ENCODE measurements around the gene PHF14. TPM values are rescaled to one million over a fixed set of nuclear protein-coding genes. Genes with fewer than 3 reads are reported as not detected.

PHF14 gene
- polyA plus RNA-seq, 2 of the 4 experiments (the other 2 are of a cell fraction) = 36.7 to 48.0 TPM

- Histone ChIP-seq H3K4me3 (no peak overlapping the region), H3K4me2 (no peak overlapping the region), H3K27ac (no peak overlapping the region), H3K9me3 (no peaks in the 10 kb centered on the region), H3K4me1 (no peaks in the 10 kb centered on the region)
- no peak for ATAC-seq
- no peak for FAIRE-seq
- no peak for DNase-seq (ENCODE audit: low read depth in 1 of 2, low spot score in 1 of 2)
- POLR2A ChIA-PET = no interaction called here
- WGBS (ENCODE audit: missing lambda C conversion rate) = 95% methylated on average over 1 of the region's 1 CpG
- CTCF ChIA-PET = no interaction called here
- TF ChIP-seq CHD2 (IDR thresholded peaks at IDR 0.05; ENCODE audit: low read length, partially characterized antibody) (no peak), RARB (CRISPR knock-in tag; IDR thresholded peaks at IDR 0.05) (no peak), MAX (IDR thresholded peaks at IDR 0.05) (no peak), SMC3 (IDR thresholded peaks at IDR 0.05) (no peak), ZSCAN20 (CRISPR knock-in tag; IDR thresholded peaks at IDR 0.05) (no peak), NPAS2 (CRISPR knock-in tag; IDR thresholded peaks at IDR 0.05; ENCODE audit: borderline replicate concordance) (no peak), NR3C1 (IDR thresholded peaks at IDR 0.05) (no peak), PHF8 (IDR thresholded peaks at IDR 0.05; ENCODE audit: borderline replicate concordance, low read depth) (no peak), KDM1A (IDR thresholded peaks at IDR 0.05; ENCODE audit: low read depth) (no peak), HOXB5 (CRISPR knock-in tag; IDR thresholded peaks at IDR 0.05) (no peak)
- TF ChIP-seq, protein P1, sequence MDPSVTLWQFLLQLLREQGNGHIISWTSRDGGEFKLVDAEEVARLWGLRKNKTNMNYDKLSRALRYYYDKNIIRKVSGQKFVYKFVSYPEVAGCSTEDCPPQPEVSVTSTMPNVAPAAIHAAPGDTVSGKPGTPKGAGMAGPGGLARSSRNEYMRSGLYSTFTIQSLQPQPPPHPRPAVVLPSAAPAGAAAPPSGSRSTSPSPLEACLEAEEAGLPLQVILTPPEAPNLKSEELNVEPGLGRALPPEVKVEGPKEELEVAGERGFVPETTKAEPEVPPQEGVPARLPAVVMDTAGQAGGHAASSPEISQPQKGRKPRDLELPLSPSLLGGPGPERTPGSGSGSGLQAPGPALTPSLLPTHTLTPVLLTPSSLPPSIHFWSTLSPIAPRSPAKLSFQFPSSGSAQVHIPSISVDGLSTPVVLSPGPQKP (IDR thresholded peaks at IDR 0.05; ENCODE audit: low read depth, low read length) = no peak
Measured at GRCh38 chr7:11163220-11163619, 189.5 kb downstream of the PHF14 start.

DNA sequence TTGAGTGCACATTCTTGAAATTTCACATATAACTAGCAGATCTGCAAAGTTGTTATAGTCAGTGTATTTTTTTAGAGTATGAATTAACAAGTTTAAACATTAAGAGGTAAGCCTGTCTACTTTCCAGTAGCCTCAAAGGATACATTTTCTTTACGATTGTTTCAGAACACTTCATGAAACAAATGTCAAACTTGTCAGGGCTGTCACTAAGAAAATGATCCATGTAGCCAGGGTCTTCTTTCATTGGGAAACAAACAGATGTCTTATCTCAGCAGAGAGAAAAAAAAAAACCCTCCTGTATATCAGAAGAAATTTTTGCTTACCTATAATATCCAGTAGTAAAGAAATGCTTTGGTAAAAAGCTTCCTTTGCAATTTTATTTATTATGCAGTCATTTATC lies 192.4 kb downstream of the PHF14 start:
- Histone ChIP-seq H3K4me3 (no peak overlapping the region), H3K9me3 (no peaks in the 10 kb centered on the region), H3K4me2 (no peak overlapping the region), H3K27ac (no peak overlapping the region), H3K4me1 (no peaks in the 10 kb centered on the region)
- no peak for DNase-seq (ENCODE audit: low read depth in 1 of 2, low spot score in 1 of 2)
- CTCF ChIA-PET = no interaction called here
- ATAC-seq = no peak
- FAIRE-seq = no peak
- POLR2A ChIA-PET = no interaction called here
- 91% methylated on average over 1 of the region's 1 CpG for WGBS (ENCODE audit: missing lambda C conversion rate)
- no peak for TF ChIP-seq HDAC2 (IDR thresholded peaks at IDR 0.05)
- TF ChIP-seq CBX2 (IDR thresholded peaks at IDR 0.05; ENCODE audit: borderline replicate concordance, low read depth) = no peak
- TF ChIP-seq HOXB13 (CRISPR knock-in tag; IDR thresholded peaks at IDR 0.05; ENCODE audit: low read depth) = no peak
- TF ChIP-seq, protein P2, sequence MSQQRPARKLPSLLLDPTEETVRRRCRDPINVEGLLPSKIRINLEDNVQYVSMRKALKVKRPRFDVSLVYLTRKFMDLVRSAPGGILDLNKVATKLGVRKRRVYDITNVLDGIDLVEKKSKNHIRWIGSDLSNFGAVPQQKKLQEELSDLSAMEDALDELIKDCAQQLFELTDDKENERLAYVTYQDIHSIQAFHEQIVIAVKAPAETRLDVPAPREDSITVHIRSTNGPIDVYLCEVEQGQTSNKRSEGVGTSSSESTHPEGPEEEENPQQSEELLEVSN (IDR thresholded peaks at IDR 0.05; ENCODE audit: borderline replicate concordance, low read depth) = no peak
- no peak for TF ChIP-seq RCOR1 (IDR thresholded peaks at IDR 0.05; ENCODE audit: low read depth, low read length)
- no peak for TF ChIP-seq RARB (CRISPR knock-in tag; IDR thresholded peaks at IDR 0.05)
- TF ChIP-seq NFE2L2 (conservative IDR thresholded peaks at IDR 0.05; ENCODE audit: low read length) = no peak
- no peak for TF ChIP-seq NPAS2 (CRISPR knock-in tag; IDR thresholded peaks at IDR 0.05; ENCODE audit: borderline replicate concordance)
- TF ChIP-seq HOXB5 (CRISPR knock-in tag; IDR thresholded peaks at IDR 0.05) = no peak
- TF ChIP-seq FOSB (CRISPR knock-in tag; IDR thresholded peaks at IDR 0.05) = no peak
- TF ChIP-seq CEBPB (IDR thresholded peaks at IDR 0.05) = no peak
- no peak for TF ChIP-seq PHF8 (IDR thresholded peaks at IDR 0.05; ENCODE audit: borderline replicate concordance, low read depth)
- TF ChIP-seq NR3C1 (IDR thresholded peaks at IDR 0.05) = no peak
- TF ChIP-seq BHLHE40 (IDR thresholded peaks at IDR 0.05; ENCODE audit: low read depth, low read length) = no peak
- no peak for TF ChIP-seq USF2 (IDR thresholded peaks at IDR 0.05)
- TF ChIP-seq POLR2A (IDR thresholded peaks at IDR 0.05; ENCODE audit: low read length) = no peak
- no peak for TF ChIP-seq RFX5 (IDR thresholded peaks at IDR 0.05)
- TF ChIP-seq FOXS1 (CRISPR knock-in tag; IDR thresholded peaks at IDR 0.05) = no peak
- no peak for TF ChIP-seq MAX (IDR thresholded peaks at IDR 0.05)
- TF ChIP-seq SREBF2 (IDR thresholded peaks at IDR 0.05) = no peak

Data from A549 (cell line).